ENCODE results near the gene ZNF621. TPM values are rescaled to one million over a fixed set of nuclear protein-coding genes. Genes with fewer than 3 reads are reported as not detected.
"Not testable (repeated sequence)": the region's sequence is repeated elsewhere in the genome, so short reads cannot be mapped to it uniquely, and the experiment has no call there.

Gene ZNF621
- total and polyA plus RNA-seq, 9 of the 15 experiments (the other 6 are each of a cell fraction or from before 2014, with no cell fraction given), result 4.7 to 28.9 (median 20.6) TPM

- FAIRE-seq (peak; percentile 60), ATAC-seq (peak; percentile 68), DNase-seq (ENCODE audit: extremely low read depth in 1 of 4, low spot score in 3 of 4) (peak in 1 of 4 experiments; percentile 33)
- BruUV-seq (replicated peaks), result no TSS peak
- Histone ChIP-seq H3K79me2 (ENCODE audit: control insufficient read depth, insufficient read depth, low read length) (no peaks in the 10 kb centered on the region), H3K27me3 (ENCODE audit: control insufficient read depth in 2 of 2, insufficient read depth in 2 of 2, low read length in 2 of 2) (no peaks in the 10 kb centered on the region), H3K4me3 (no peak overlapping the region), H3K36me3 (ENCODE audit: control insufficient read depth, insufficient read depth, low read length) (no peaks in the 10 kb centered on the region), H4K20me1 (replicated peaks; ENCODE audit: control insufficient read depth, insufficient read depth, low read length) (no peaks in the 10 kb centered on the region), H2AFZ (ENCODE audit: low read depth, low read length) (peak overlapping the region; percentile 81), H3K27ac (ENCODE audit: extremely low read depth, low read depth, low read length) (no peak overlapping the region), H3K9ac (ENCODE audit: insufficient read depth in 1 of 2, low read depth in 2 of 2, low read length in 2 of 2) (no peak overlapping the region), H3K9me3 (replicated peaks; ENCODE audit: control insufficient read depth, insufficient read depth, low read depth, low read length) (no peaks in the 10 kb centered on the region), H3K4me2 (ENCODE audit: insufficient read depth, low read length) (peak overlapping the region; percentile 33; the same call in 1 of the 2 replicates), H3K4me1 (replicated peaks in 1 of 2; ENCODE audit: control insufficient read depth in 2 of 2, insufficient read depth in 2 of 2, low read length in 2 of 2) (peaks cover 0 to 8% of the 10 kb centered on the region in 2 experiments; a peak in 2 of 5 replicates), H3K9me1 (ENCODE audit: control insufficient read depth, insufficient read depth, low read length) (no peaks in the 10 kb centered on the region)
- POLR2A ChIA-PET, result interaction anchor here (0.6 to 1.5 kb wide), 2 partner anchors 11 to 16 kb away, joined by 3 read pairs; no protein-coding TSS in a partner anchor
- peak; percentile 65 for TF ChIP-seq HMBOX1 (IDR thresholded peaks at IDR 0.05)
- TF ChIP-seq DLX4 (CRISPR knock-in tag; IDR thresholded peaks at IDR 0.05), result no peak
- 13% methylated on average over 7 of the region's 7 CpGs for WGBS (ENCODE audit: insufficient coverage, low coverage, missing lambda C conversion rate)
- intact Hi-C loops (cut with micrococcal nuclease), result no loop called here
- CTCF ChIA-PET (ENCODE audit: low intra/inter-chr PET ratio), result no interaction called here
- in situ Hi-C loops (cut with MboI), result no loop called here
Measured at GRCh38 chr3:40557575-40558161, 32.9 kb downstream of the ZNF621 start.

- in situ Hi-C loops (cut with MboI); H3K79me2 ChIP-seq (ENCODE audit: control insufficient read depth, insufficient read depth, low read length); BruUV-seq (replicated peaks); H3K4me1 ChIP-seq (replicated peaks in 1 of 2; ENCODE audit: control insufficient read depth in 2 of 2, insufficient read depth in 2 of 2, low read length in 2 of 2); H3K4me3 ChIP-seq; H3K27ac ChIP-seq (ENCODE audit: extremely low read depth, low read depth, low read length); ATAC-seq; FAIRE-seq; H3K36me3 ChIP-seq (ENCODE audit: control insufficient read depth, insufficient read depth, low read length); H3K9me3 ChIP-seq (replicated peaks; ENCODE audit: control insufficient read depth, insufficient read depth, low read depth, low read length); intact Hi-C loops (cut with micrococcal nuclease); H3K27me3 ChIP-seq (ENCODE audit: control insufficient read depth in 2 of 2, insufficient read depth in 2 of 2, low read length in 2 of 2); H4K20me1 ChIP-seq (replicated peaks; ENCODE audit: control insufficient read depth, insufficient read depth, low read length); POLR2A ChIA-PET; H3K9me1 ChIP-seq (ENCODE audit: control insufficient read depth, insufficient read depth, low read length); H3K9ac ChIP-seq (ENCODE audit: insufficient read depth in 1 of 2, low read depth in 2 of 2, low read length in 2 of 2); H3K4me2 ChIP-seq (ENCODE audit: insufficient read depth, low read length); CTCF ChIA-PET (ENCODE audit: low intra/inter-chr PET ratio): not testable (repeated sequence)
- WGBS (ENCODE audit: insufficient coverage, low coverage, missing lambda C conversion rate), result 11% methylated on average over 5 of the region's 9 CpGs
- 0 out of 2 replicates have a peak overlapping the region, but pooled peaks have one; percentile 45 for H2AFZ ChIP-seq (ENCODE audit: low read depth, low read length)
- DNase-seq (ENCODE audit: extremely low read depth in 1 of 4, low spot score in 3 of 4), result peak in 1 of 4 experiments; percentile 28
- TF ChIP-seq ZNF263 (CRISPR knock-in tag; IDR thresholded peaks at IDR 0.05; ENCODE audit: borderline replicate concordance) (peak; percentile 96), ARID1B (IDR thresholded peaks at IDR 0.05) (peak; percentile 47)
Measured at GRCh38 chr3:40562482-40562881, 37.7 kb downstream of the ZNF621 start.
